ENCODE measurements around the gene CCNY.
A peak's percentile ranks its signal among the peaks of the same experiment; 100 is the strongest.

The CCNY gene

DNA sequence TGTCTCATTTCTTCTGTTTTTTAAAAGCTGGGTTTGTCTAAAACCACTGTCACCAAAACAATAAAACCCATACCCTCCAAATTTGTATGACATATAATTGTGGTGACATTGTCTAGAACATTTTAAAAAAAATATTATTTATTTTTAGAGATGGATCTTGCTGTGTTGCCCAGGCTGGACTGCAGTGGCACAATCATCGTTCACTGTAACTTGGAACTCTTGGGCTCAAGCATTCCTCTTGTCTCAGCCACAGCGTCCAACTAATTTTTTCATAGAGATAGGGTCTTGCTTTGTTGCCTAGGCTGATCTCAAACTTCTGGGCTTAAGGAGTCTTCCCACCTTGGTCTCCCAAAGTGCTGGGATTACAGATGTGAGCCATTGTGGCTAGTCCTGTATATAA, 116.5 kb downstream of the CCNY start:
- DNase-seq (ENCODE audit: low read depth), result no peak

- peak; percentile 54 for DNase-seq (ENCODE audit: low read depth)
Measured at GRCh38 chr10:35453855-35454532, 117.7 kb downstream of the CCNY start.

GRCh38 chr10:35456153-35456720, 119.9 kb downstream of the CCNY start:
- DNase-seq (ENCODE audit: low read depth), result no peak

DNA sequence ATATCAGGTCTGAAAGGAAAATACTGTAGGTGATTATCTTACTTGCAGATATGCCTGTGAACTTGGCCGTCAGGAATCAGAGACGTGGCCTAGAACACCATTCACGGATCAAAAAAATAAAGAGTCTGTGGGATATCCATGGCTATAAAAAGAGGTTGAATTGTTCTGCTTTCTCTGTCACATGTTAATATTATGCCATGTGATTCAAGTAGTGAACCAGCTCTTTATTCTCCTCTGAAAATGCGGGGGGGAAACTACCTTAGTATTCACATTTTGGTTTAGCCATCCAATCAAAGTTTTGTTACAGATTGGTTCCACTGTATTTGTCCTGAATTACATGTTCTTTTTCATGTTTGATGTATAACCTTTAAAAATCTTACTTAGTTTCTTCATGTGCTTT, 120.5 kb downstream of the CCNY start:
- DNase-seq (ENCODE audit: low read depth), result no peak

- no peak for DNase-seq (ENCODE audit: low read depth)
Measured at GRCh38 chr10:35458500-35459448, 122.5 kb downstream of the CCNY start.

GRCh38 chr10:35459449-35459847, 123.1 kb downstream of the CCNY start:
- DNase-seq (ENCODE audit: low read depth), result no peak

DNA sequence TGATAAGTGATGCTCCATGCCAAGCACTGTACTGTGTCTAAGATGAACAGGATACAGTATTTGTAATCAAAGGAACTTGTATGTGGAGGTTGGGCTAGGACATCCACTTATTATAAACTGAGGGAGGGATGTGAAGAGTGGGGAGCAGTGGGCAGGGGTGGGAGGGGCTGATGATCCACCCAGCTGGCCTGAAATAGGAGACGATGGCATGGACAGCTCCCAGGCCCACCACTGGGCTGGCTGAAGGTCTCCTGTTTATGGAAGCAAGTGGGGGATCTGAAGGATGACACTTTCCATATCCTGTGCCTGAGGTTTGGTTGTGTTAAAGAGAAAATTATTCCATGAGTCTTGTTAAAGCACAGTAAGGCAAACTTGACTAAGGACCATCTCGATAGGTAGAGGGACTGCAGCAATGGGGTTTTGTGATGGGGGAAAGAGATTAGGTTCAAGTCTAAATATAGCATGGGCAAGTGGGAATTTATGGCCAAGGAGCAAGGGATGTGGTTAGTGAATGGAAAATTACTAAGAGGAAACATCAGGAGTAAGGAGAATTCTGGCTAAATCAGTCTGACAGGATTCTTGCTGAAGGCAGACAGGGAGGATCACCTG, 124.6 kb downstream of the CCNY start:
- DNase-seq (ENCODE audit: low read depth), result no peak

- no peak for DNase-seq (ENCODE audit: low read depth)
Measured at GRCh38 chr10:35462491-35462934, 126.2 kb downstream of the CCNY start.

- DNase-seq (ENCODE audit: low read depth), result no peak
Measured at GRCh38 chr10:35463105-35463867, 127.0 kb downstream of the CCNY start.

- DNase-seq (ENCODE audit: low read depth), result no peak
Measured at GRCh38 chr10:35463878-35464277, 127.6 kb downstream of the CCNY start.

DNA sequence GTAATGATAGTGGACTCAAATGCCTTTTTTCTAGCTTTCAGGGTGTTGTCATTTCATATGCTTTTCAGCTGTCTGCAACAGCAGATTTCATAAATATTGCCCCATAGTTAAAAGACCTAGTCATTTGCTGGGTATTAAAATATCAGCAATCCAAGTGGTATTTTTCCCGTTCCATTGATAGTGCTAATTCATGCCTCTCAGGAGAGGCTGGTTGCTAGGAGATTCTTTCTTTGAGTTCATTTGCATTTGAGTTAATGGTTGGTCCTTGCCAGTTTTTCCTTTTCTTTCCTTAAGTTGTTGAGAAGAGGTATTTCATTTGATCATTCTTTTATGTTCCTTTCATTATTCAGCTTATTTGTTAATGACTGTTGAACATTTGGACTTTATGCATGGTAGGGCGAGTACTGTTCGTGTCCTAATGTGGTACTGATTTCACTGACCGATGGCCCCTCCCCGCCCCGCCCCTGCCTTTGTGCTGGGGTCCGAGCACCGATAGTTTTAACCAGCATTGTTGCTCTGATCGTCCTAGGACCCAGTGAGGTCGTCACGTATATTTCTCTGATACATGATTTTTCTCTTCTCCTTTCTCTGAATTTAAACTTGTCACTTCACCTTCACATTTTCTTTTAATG, 128.6 kb downstream of the CCNY start:
- DNase-seq (ENCODE audit: low read depth), result peak; percentile 16

DNA sequence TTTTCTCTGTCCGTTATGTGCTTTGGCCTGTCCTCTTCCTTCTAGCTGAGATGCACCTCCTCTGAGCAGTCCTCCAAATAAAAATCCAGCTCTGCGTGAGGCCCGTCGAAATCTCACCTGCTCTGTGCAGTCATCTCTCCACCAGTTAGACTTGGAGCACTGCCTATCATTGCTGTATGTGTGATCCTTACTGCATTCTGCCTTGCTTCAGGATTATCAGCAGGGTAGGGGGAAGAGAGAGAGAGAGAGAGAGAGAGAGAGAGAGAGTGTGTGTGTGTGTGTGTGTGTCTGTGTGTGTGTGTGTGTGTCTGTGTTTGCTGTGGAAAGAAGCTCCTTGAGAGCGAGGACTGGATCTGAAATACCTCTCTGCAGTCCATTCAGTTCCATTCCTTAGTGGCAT, 129.4 kb downstream of the CCNY start:
- DNase-seq (ENCODE audit: low read depth), result no peak

DNA sequence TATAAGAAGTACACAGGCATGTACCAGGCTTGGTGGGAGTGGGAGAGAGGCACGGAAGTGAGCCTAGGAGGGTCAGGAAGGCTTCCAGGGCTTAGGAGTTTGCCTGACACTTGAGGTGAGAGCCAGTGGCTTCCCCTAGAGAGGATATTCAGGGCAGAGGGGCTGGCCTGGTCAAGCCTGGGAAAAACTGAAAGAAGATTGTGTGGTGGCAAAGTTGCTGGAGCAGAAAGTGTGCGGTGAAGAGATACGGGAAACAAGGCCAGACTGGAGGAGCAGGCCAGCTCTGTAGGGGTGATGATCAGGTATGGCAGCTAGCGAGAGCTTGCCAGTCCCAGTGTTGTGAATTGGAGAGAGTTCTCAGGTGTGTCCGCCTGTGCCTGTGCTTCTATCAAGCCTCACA, 129.9 kb downstream of the CCNY start:
- DNase-seq (ENCODE audit: low read depth), result no peak

DNA sequence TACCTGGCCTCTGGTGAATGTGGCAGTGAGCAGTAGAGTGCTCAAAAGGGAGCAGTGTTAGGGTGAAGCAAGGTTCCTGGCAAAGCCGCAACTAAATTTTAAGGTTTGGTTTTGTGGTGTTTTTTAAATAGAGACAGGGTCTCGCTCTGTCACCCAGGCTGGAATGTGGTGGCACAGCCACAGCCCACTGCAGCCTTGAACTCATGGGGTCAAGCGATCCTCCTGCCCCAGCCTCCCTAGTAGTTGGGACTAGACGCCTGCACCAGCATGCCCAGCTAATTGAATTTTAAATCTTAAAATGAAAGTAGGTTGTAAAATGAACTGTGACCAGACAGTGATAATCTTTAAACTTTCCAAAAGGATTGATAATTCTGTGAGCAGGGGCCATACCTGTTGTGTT, 130.4 kb downstream of the CCNY start:
- DNase-seq (ENCODE audit: low read depth), result no peak

- no peak for DNase-seq (ENCODE audit: low read depth)
Measured at GRCh38 chr10:35467186-35467585, 130.9 kb downstream of the CCNY start.

GRCh38 chr10:35470248-35470924, 134.1 kb downstream of the CCNY start:
- DNase-seq (ENCODE audit: low read depth), result no peak

DNA sequence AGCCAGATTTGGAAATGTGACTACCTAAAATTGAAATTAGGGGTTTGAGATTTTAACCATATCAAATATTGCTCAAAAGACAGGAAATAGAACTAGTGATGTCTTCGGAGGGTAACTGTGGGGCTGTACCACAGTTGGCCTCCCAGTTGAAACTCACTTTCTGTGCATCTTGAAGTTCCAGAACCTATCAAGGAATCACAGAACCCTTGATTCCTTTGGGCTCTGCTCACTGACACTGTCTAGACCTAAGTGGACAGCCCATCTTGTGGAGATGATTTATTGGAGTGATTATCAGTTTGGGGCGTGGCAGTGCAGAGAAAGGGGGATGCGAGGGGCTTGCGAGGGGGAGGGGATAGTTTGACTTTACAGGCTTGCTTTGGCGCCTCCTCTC, 134.6 kb downstream of the CCNY start:
- no peak for DNase-seq (ENCODE audit: low read depth)

DNA sequence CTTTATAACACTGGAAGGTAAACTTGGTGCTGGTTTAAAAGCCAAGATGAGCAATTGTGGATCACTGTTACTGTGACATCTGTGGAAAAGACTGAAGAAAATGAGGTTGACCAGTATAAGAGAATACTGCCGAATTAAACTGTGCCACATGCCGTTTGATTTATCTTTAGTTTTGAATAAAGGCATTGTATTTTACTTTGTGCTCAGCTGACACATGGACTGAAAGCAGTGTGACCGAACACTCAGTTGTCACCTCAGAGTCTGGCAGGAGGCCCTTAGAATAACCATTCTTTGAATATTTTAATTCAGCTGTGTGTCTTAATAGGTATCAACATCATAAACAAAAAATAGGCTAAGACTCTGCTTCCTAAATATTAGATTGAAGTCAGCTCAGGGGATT, 135.1 kb downstream of the CCNY start:
- no peak for DNase-seq (ENCODE audit: low read depth)

- DNase-seq (ENCODE audit: low read depth), result no peak
Measured at GRCh38 chr10:35480142-35480541, 143.8 kb downstream of the CCNY start.

DNA sequence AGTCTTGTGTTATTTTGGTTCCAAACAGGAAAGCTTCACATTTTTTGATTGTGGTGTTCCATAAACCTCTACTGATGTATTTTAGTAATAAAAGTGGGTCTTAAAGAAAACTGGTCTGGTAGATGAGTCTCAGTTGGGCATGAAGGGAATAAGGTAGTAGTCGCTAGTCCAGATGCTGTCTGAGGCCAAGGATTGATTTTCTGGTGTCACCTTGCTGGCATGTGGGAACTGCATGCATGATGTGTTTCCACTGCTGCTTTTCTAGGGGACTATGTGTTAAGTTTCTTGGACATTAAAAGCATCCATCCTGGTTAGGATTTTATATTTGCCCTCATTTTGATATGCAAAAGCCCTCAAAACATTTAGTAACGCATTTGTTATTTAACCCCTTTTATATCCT, 145.1 kb downstream of the CCNY start:
- DNase-seq (ENCODE audit: low read depth), result no peak

Data from fibroblast of gingiva (primary cell).